K562 (cell line): Measurements from ENCODE around the gene DLK1. TPM values are rescaled to one million over a fixed set of nuclear protein-coding genes. Genes with fewer than 3 reads are reported as not detected.

Experiments
- ARID1B ChIP-seq: fragments of 450-650 bp; IDR thresholded peaks from 2 replicates; pipeline ENCODE4 v1.6.1; 2016; ENCODE audit warnings: antibody characterized with exemption, mild to moderate bottlenecking, inconsistent platforms
- BACH1 ChIP-seq: fragments of 200-800 bp; sonication (Bioruptor generic); IDR thresholded peaks from 2 replicates; pipeline ENCODE4 v1.6.1; 2016; ENCODE audit warnings: missing genetic modification characterization, missing compliant biosample characterization
- CTBP1 ChIP-seq: fragments of 450-650 bp; IDR thresholded peaks from 2 replicates; pipeline ENCODE4 v1.6.1; 2016; ENCODE audit warnings: borderline replicate concordance
- DMBX1 ChIP-seq: fragments of 250-450 bp; sonication (Bioruptor Pico); IDR thresholded peaks from 2 replicates; pipeline ENCODE4 v1.8.0; 2022; ENCODE audit warnings: inconsistent platforms, mild to moderate bottlenecking, moderate library complexity, borderline replicate concordance
- EGR1 ChIP-seq: fragments of 450-650 bp; conservative IDR thresholded peaks from 2 replicates; pipeline ENCODE4 v1.6.1; 2017; ENCODE audit warnings: mild to moderate bottlenecking
- FOXP1 ChIP-seq: sonication (generic); formaldehyde crosslinking; IDR thresholded peaks from 2 replicates; pipeline ENCODE4 v1.8.0; 2022; ENCODE audit warnings: mild to moderate bottlenecking, missing genetic modification reagents
- HNRNPL ChIP-seq: fragments of 200-400 bp; formaldehyde crosslinking; IDR thresholded peaks from 2 replicates; pipeline ENCODE4 v1.6.1; 2017; ENCODE audit warnings: low read depth, mild to moderate bottlenecking, low read length
- ILF3 ChIP-seq: fragments of 450-650 bp; IDR thresholded peaks from 2 replicates; pipeline ENCODE4 v1.6.1; 2018; ENCODE audit warnings: antibody characterized with exemption, mild to moderate bottlenecking, moderate library complexity, borderline replicate concordance
- L3MBTL2 ChIP-seq: fragments of 450-650 bp; IDR thresholded peaks from 2 replicates; pipeline ENCODE4 v1.6.1; 2016; ENCODE audit warnings: mild to moderate bottlenecking, moderate library complexity
- MCM7 ChIP-seq, 2 experiments: fragments of 450-650 bp; IDR thresholded peaks; 2 replicates each; pipeline ENCODE4 v1.6.1; 2016 to 2018
- MLLT1 ChIP-seq, 2 experiments: fragments of 450-650 bp; IDR thresholded peaks; 2 replicates each; pipeline ENCODE4 v1.6.1; 2016
- MXI1 ChIP-seq: IDR thresholded peaks from 2 replicates; pipeline ENCODE4 v1.6.1; 2011; ENCODE audit warnings: low read depth, mild to moderate bottlenecking, improper control_type of control experiment, low read length
- MYBL2 ChIP-seq, 2 experiments: fragments of 450-650 bp in 1 of 2; sonication (generic) in 1 of 2; formaldehyde crosslinking in 1 of 2; IDR thresholded peaks; 2 replicates each; pipeline versions ENCODE4 v1.6.1 to v1.8.1; 2017 to 2022; ENCODE audit warnings: borderline replicate concordance in 1 of 2, inconsistent platforms in 1 of 2, low read depth in 1 of 2, mild to moderate bottlenecking in 1 of 2, missing genetic modification reagents in 1 of 2, moderate library complexity in 1 of 2
- NR2C2 ChIP-seq, 2 experiments: fragments of 200-800 bp in 1 of 2; sonication (Bioruptor generic) in 1 of 2; sonication (generic) in 1 of 2; formaldehyde crosslinking in 1 of 2; IDR thresholded peaks; 2 replicates each; pipeline versions ENCODE4 v1.6.1 to v1.8.0; 2016 to 2022; ENCODE audit warnings: mild to moderate bottlenecking in 1 of 2, missing compliant biosample characterization in 1 of 2, missing genetic modification characterization in 1 of 2, missing genetic modification reagents in 1 of 2
- PCBP1 ChIP-seq: fragments of 200-400 bp; formaldehyde crosslinking; IDR thresholded peaks from 2 replicates; pipeline ENCODE4 v1.6.1; 2018; ENCODE audit warnings: mild to moderate bottlenecking, low read depth, low read length; ENCODE audit not compliant: poor library complexity, severe bottlenecking
- RAD21 ChIP-seq, 2 experiments: fragments of 250-450 bp in 1 of 2; fragments of 450-650 bp in 1 of 2; sonication (Bioruptor Pico) in 1 of 2; formaldehyde crosslinking in 1 of 2; IDR thresholded peaks in 1 of 2; conservative IDR thresholded peaks in 1 of 2; 2 replicates each; pipeline versions ENCODE4 v1.4.0 to v1.8.0; 2020 to 2022; ENCODE audit warnings: mild to moderate bottlenecking in 2 of 2, moderate library complexity in 1 of 2
- RNF219 ChIP-seq: fragments of 250-450 bp; sonication (Bioruptor Pico); IDR thresholded peaks from 2 replicates; pipeline ENCODE4 v1.5.0; 2022; ENCODE audit warnings: mild to moderate bottlenecking
- TAL1 ChIP-seq: fragments of 450-650 bp; IDR thresholded peaks from 2 replicates; pipeline ENCODE4 v1.6.1; 2016; ENCODE audit warnings: mild to moderate bottlenecking
- ZBTB9 ChIP-seq: fragments of 450-650 bp; formaldehyde crosslinking; IDR thresholded peaks from 2 replicates; pipeline ENCODE4 v1.4.0; 2020; ENCODE audit warnings: mild to moderate bottlenecking, moderate library complexity
- ZC3H11A ChIP-seq: IDR thresholded peaks from 2 replicates; pipeline ENCODE4 v1.6.1; 2012; ENCODE audit warnings: low read depth, low read length, improper control_type of control experiment
- ZFX ChIP-seq: sonication (generic); formaldehyde crosslinking; IDR thresholded peaks from 2 replicates; pipeline ENCODE4 v1.8.0; 2022; ENCODE audit warnings: mild to moderate bottlenecking, missing genetic modification reagents, moderate library complexity
- polyA plus RNA-seq, 8 experiments: library from polyadenylated mRNA; depleted of rRNA in 4 of 8; stranded (reverse) in 5 of 8; unstranded in 3 of 8; fragments of >200 nt; fragmentation: Nextera tagmentation in 2 of 8; fragmentation: Illumina TruSeq in 1 of 8; extraction: Ambion mirVana in 2 of 8; extraction: Trizol in 1 of 8; gene quantifications; 2 replicates each; pipeline versions ENCODE4 v1.2.1 to v1.2.3, GENCODE V29; 2011 to 2014; ENCODE audit warnings: inconsistent platforms in 1 of 8, missing spikeins in 1 of 8
- total RNA-seq, 7 experiments: library from RNA; depleted of rRNA in 6 of 7; stranded (reverse); fragments of >200 nt in 6 of 7; fragmentation: Illumina TruSeq in 2 of 7; extraction: Trizol in 2 of 7; gene quantifications; 2 replicates each; pipeline versions ENCODE4 v1.2.1 to v1.2.3, GENCODE V29; 2011 to 2021; ENCODE audit warnings: low replicate concordance in 1 of 7

Gene DLK1
- total and polyA plus RNA-seq, 9 of the 15 experiments (the other 6 are each of a cell fraction or from before 2014, with no cell fraction given), result 4.4 to 97.2 (median 15.3) TPM

GRCh38 chr14:100677554-100678468, 48.9 kb upstream of the DLK1 start (continued):
- TF ChIP-seq BACH1 (tag) (peak; percentile 67; the same call in 1 of the 2 replicates), DMBX1 (CRISPR knock-in tag) (peak; percentile 6; the same call in 1 of the 2 replicates), MYBL2 (IDR thresholded peaks at IDR 0.05; ENCODE audit: low read depth) (no peak), MYBL2 (CRISPR knock-in tag; IDR thresholded peaks at IDR 0.05; ENCODE audit: borderline replicate concordance) (no peak), NR2C2 (CRISPR knock-in tag; IDR thresholded peaks at IDR 0.05) (no peak), NR2C2 (tag; IDR thresholded peaks at IDR 0.05) (peak; percentile 53), PCBP1 (no peak), CTBP1 (peak; percentile 57; the same call in 1 of the 2 replicates), ZC3H11A (no peak), FOXP1 (CRISPR knock-in tag) (no peak), HNRNPL (no peak), MCM7 (IDR thresholded peaks at IDR 0.05) (no peak), RNF219 (CRISPR knock-in tag) (no peak), MLLT1 (IDR thresholded peaks at IDR 0.05) (no peak), RAD21 (CRISPR knock-in tag; conservative IDR thresholded peaks at IDR 0.05 in 1 of 2, IDR thresholded peaks at IDR 0.05 in 1 of 2) (0 out of 4 replicates have a peak, but pooled peaks of 1 of the 2 experiments have one; percentile 14), MXI1 (no peak), ZBTB9 (CRISPR knock-in tag) (0 out of 2 replicates have a peak, but pooled peaks have one; percentile 5), ZFX (CRISPR knock-in tag) (peak; percentile 68), L3MBTL2 (peak; percentile 52; the same call in 1 of the 2 replicates), TAL1 (peak; percentile 50; the same call in 1 of the 2 replicates), EGR1 (peak; percentile 47; the same call in 1 of the 2 replicates), ILF3 (no peak), ARID1B (peak; percentile 55)
